Middle frontal gyrus (tissue), 1 donor: Measurements from ENCODE around the gene TRIM47.

Experiments
- DNase-seq: peaks from one replicate; pipeline ENCODE4 v3.0.0-alpha.2; 2015; ENCODE audit warnings: low spot score; ENCODE audit errors: extremely low spot score

The TRIM47 gene

GRCh38 chr17:75831032-75831571 lies 47.3 kb downstream of the TRIM47 start:
- DNase-seq = no peak

- no peak for DNase-seq
These were observed 48.0 kb downstream of the TRIM47 start for GRCh38 chr17:75830164-75831031.

GRCh38 chr17:75829747-75830146 lies 48.6 kb downstream of the TRIM47 start:
- no peak for DNase-seq

- DNase-seq = no peak
These were observed 49.6 kb downstream of the TRIM47 start for GRCh38 chr17:75828741-75829140.

GRCh38 chr17:75828076-75828400 lies 50.3 kb downstream of the TRIM47 start:
- DNase-seq = no peak

GRCh38 chr17:75827308-75828075 lies 50.9 kb downstream of the TRIM47 start:
- no peak for DNase-seq

GRCh38 chr17:75826561-75827307 lies 51.6 kb downstream of the TRIM47 start:
- no peak for DNase-seq

- DNase-seq = no peak
These were observed 52.5 kb downstream of the TRIM47 start for GRCh38 chr17:75825748-75826370.

- no peak for DNase-seq
These were observed 53.2 kb downstream of the TRIM47 start for GRCh38 chr17:75825149-75825552.

GRCh38 chr17:75824666-75825065 lies 53.7 kb downstream of the TRIM47 start:
- no peak for DNase-seq
